MM.1S (cell line): ENCODE measurements around the gene BPI.

Experiments used
- DNase-seq: peaks from one replicate; pipeline ENCODE4 v3.0.0-alpha.2; 2015
- H2AFZ ChIP-seq: fragments of 300-600 bp; sonication (generic); 2 replicates; pipeline ENCODE4 v1.6.0; 2016; ENCODE audit warnings: antibody characterized with exemption, low read length
- H3F3A ChIP-seq: fragments of 300-600 bp; sonication (generic); 2 replicates; pipeline ENCODE4 v1.6.1; 2016; ENCODE audit warnings: mild to moderate bottlenecking, antibody characterized with exemption, low read length, moderate library complexity, mixed read lengths; ENCODE audit not compliant: insufficient read depth
- H3K27ac ChIP-seq: fragments of 300-600 bp; sonication (generic); 2 replicates; pipeline ENCODE4 v1.5.1; 2016; ENCODE audit warnings: mild to moderate bottlenecking, low read length
- H3K27me3 ChIP-seq: fragments of 300-600 bp; sonication (generic); replicated peaks from 2 replicates; pipeline ENCODE4 v1.6.0; 2016; ENCODE audit warnings: low read length; ENCODE audit not compliant: insufficient read depth
- H3K36me3 ChIP-seq: fragments of 300-600 bp; sonication (generic); replicated peaks from 2 replicates; pipeline ENCODE4 v1.6.1; 2016; ENCODE audit warnings: mild to moderate bottlenecking, low read length, mixed read lengths; ENCODE audit not compliant: insufficient read depth
- H3K4me1 ChIP-seq: fragments of 300-600 bp; sonication (generic); 2 replicates; pipeline ENCODE4 v1.6.1; 2016; ENCODE audit warnings: low read length, mixed read lengths
- H3K4me2 ChIP-seq: fragments of 300-600 bp; sonication (generic); 2 replicates; pipeline ENCODE4 v1.6.0; 2016; ENCODE audit warnings: low read depth, low read length
- H3K4me3 ChIP-seq: fragments of 300-600 bp; sonication (generic); 2 replicates; pipeline ENCODE4 v1.5.1; 2016; ENCODE audit warnings: low read length, mixed read lengths
- H3K79me2 ChIP-seq: fragments of 300-600 bp; sonication (generic); 2 replicates; pipeline ENCODE4 v1.6.1; 2016; ENCODE audit warnings: mixed run types, low read length, mixed read lengths
- H3K9ac ChIP-seq: fragments of 300-600 bp; sonication (generic); 2 replicates; pipeline ENCODE4 v1.6.1; 2016; ENCODE audit warnings: low read length, mixed read lengths
- H3K9me2 ChIP-seq: fragments of 300-600 bp; sonication (generic); replicated peaks from 2 replicates; pipeline ENCODE4 v1.6.1; 2016; ENCODE audit warnings: mild to moderate bottlenecking, low read length, mixed read lengths; ENCODE audit not compliant: insufficient read depth
- H3K9me3 ChIP-seq: fragments of 300-600 bp; sonication (generic); replicated peaks from 2 replicates; pipeline ENCODE4 v1.6.1; 2016; ENCODE audit warnings: mild to moderate bottlenecking, low read length, mixed read lengths; ENCODE audit not compliant: insufficient read depth
- H4K20me1 ChIP-seq: fragments of 300-600 bp; sonication (generic); 2 replicates; pipeline ENCODE4 v1.6.1; 2016; ENCODE audit warnings: mild to moderate bottlenecking, low read length, moderate library complexity, mixed read lengths; ENCODE audit not compliant: insufficient read depth
- CTCF ChIP-seq: fragments of 300-600 bp; sonication (generic); IDR thresholded peaks from 2 replicates; pipeline ENCODE4 v1.5.1; 2016; ENCODE audit warnings: antibody characterized with exemption, low read length, mixed read lengths
- EZH2 ChIP-seq: fragments of 300-600 bp; sonication (generic); optimal IDR thresholded peaks from 2 replicates; pipeline ENCODE3; 2017; ENCODE audit warnings: low read depth, mild to moderate bottlenecking, antibody characterized with exemption, low read length, mixed read lengths
- EZH2phosphoT487 ChIP-seq: fragments of 300-600 bp; sonication (generic); IDR thresholded peaks from 2 replicates; pipeline ENCODE4 v1.6.1; 2018; ENCODE audit warnings: antibody characterized with exemption, low read length

The BPI gene

DNA sequence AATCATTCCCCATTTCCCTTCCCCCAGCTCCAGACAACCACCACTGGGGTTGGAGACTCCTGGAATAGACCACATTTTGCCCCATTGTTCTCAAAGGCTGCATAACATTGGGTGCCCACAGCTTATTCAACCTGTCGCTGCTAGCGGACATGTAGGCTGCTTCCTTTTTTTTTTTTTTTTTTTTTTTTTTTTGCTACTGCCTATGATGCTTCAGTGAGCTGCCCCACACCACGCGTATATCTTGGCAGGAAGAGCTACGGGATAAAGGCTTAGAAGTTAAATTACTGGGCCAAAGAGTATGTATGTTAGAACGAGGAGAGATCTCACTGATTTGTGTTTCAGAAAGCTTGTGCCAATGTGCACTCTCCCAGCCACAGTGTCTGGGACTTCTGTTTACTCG, 49.4 kb downstream of the BPI start:
- Histone ChIP-seq H3K4me1 (no peaks in the 10 kb centered on the region), H3F3A (no peaks in the 10 kb centered on the region), H3K36me3 (no peaks in the 10 kb centered on the region), H3K79me2 (no peaks in the 10 kb centered on the region), H3K9me2 (no peaks in the 10 kb centered on the region), H3K4me3 (no peak overlapping the region), H3K27me3 (0 out of 2 replicates have a peak, but pooled peaks cover 4% of the 10 kb centered on the region), H3K9ac (no peak overlapping the region), H3K4me2 (no peak overlapping the region), H3K27ac (no peak overlapping the region), H2AFZ (no peak overlapping the region), H4K20me1 (no peaks in the 10 kb centered on the region), H3K9me3 (no peaks in the 10 kb centered on the region)
- no peak for DNase-seq
- no peak for TF ChIP-seq EZH2phosphoT487
- no peak for TF ChIP-seq EZH2
- TF ChIP-seq CTCF: no peak

DNA sequence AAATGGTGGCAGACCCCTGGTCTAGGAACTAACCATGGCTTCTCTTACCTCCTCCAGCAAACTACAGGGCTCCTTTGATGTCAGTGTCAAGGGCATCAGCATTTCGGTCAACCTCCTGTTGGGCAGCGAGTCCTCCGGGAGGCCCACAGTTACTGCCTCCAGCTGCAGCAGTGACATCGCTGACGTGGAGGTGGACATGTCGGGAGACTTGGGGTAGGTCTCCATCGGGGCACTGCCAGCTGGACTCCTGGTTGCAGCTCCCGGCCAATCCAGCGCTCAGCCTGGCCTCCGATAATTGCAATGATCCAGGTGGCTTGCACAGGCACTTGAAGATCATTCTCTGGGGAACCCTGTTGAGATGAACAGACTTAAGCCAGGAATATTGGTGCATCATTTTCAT, 50.3 kb downstream of the BPI start:
- no peak for TF ChIP-seq CTCF
- no peak for TF ChIP-seq EZH2
- no peak for TF ChIP-seq EZH2phosphoT487
- Histone ChIP-seq H3K4me1 (no peaks in the 10 kb centered on the region), H3K9ac (no peak overlapping the region)

DNA sequence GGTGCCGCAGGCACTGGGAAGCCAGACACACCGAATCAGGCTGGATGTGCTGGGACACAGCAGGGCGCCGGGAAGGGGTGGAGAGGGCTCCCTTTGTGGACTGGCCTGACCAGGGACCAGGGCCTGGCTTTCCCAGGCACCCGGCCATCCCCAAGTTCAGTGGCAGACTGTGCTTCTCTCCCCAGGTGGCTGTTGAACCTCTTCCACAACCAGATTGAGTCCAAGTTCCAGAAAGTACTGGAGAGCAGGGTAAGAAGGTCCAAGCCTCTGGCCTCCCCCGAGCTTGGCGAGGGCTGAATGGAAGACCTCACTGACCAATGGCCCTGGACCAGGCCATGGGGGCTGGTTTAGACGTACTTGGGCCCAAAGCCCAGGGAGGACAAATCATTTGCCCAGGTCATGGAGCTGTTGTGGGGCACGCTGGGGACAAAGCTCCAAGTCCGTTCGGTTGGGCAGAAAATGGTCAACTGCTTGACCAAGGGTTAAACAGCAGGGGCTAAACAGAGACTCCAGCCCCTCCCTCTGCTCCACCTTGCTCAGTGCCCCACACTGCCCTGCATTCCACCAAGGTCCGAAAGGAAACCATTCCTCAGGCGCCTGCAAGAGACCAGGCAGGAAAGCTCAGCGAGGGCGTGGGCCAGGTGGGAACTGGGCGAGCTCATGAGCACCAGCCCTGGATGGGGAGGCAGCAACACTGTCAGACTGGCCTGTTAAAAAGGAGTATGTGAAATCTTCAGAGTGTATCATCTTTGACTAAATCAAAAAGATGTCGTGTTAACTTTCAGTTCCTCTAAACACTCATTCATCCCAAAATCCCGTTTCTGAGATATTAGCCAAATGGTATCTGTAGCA, 51.4 kb downstream of the BPI start:
- H3K36me3 ChIP-seq: no peaks in the 10 kb centered on the region
- TF ChIP-seq EZH2phosphoT487: no peak
- no peak for TF ChIP-seq CTCF
- no peak for TF ChIP-seq EZH2
- H3K27me3 ChIP-seq: no peaks in the 10 kb centered on the region
- H3K9me3 ChIP-seq: no peaks in the 10 kb centered on the region
- H3F3A ChIP-seq: no peaks in the 10 kb centered on the region
- no peaks in the 10 kb centered on the region for H3K4me1 ChIP-seq
- H2AFZ ChIP-seq: no peak overlapping the region
- H3K79me2 ChIP-seq: no peaks in the 10 kb centered on the region
- no peak for DNase-seq
- no peak overlapping the region for H3K4me2 ChIP-seq
- H3K4me3 ChIP-seq: no peak overlapping the region
- no peaks in the 10 kb centered on the region for H4K20me1 ChIP-seq
- no peaks in the 10 kb centered on the region for H3K9me2 ChIP-seq
- H3K9ac ChIP-seq: no peak overlapping the region
- H3K27ac ChIP-seq: no peak overlapping the region

More for the DNA sequence above, 50.3 kb downstream of the BPI start:
- no peaks in the 10 kb centered on the region for H4K20me1 ChIP-seq
- H3F3A ChIP-seq: no peaks in the 10 kb centered on the region
- H3K4me2 ChIP-seq: no peak overlapping the region
- H3K27me3 ChIP-seq: 0 out of 2 replicates have a peak, but pooled peaks cover 4% of the 10 kb centered on the region
- no peaks in the 10 kb centered on the region for H3K36me3 ChIP-seq
- H3K4me3 ChIP-seq: no peak overlapping the region
- no peaks in the 10 kb centered on the region for H3K9me3 ChIP-seq
- no peaks in the 10 kb centered on the region for H3K79me2 ChIP-seq
- H3K9me2 ChIP-seq: no peaks in the 10 kb centered on the region
- DNase-seq: no peak
- no peak overlapping the region for H2AFZ ChIP-seq
- no peak overlapping the region for H3K27ac ChIP-seq
